GM19452 (cell line): ENCODE data around the gene ZNF273.
"Not testable (repeated sequence)": the region's sequence is repeated elsewhere in the genome, so short reads cannot be mapped to it uniquely, and the experiment has no call there.

Experiments
- ATAC-seq: cut with Tn5 transposase; IDR thresholded peaks from one replicate; pipeline ENCODE4 v1.9.1; 2021; ENCODE audit not compliant: unreplicated experiment

ZNF273 gene

GRCh38 chr7:64888901-64889685 is 14.0 kb upstream of the ZNF273 start:
- ATAC-seq, result no peak

- no peak for ATAC-seq
These were observed 13.3 kb upstream of the ZNF273 start for GRCh38 chr7:64889686-64890162.

- ATAC-seq, result not testable (repeated sequence)
These were observed 12.8 kb upstream of the ZNF273 start for GRCh38 chr7:64890273-64890672.

DNA sequence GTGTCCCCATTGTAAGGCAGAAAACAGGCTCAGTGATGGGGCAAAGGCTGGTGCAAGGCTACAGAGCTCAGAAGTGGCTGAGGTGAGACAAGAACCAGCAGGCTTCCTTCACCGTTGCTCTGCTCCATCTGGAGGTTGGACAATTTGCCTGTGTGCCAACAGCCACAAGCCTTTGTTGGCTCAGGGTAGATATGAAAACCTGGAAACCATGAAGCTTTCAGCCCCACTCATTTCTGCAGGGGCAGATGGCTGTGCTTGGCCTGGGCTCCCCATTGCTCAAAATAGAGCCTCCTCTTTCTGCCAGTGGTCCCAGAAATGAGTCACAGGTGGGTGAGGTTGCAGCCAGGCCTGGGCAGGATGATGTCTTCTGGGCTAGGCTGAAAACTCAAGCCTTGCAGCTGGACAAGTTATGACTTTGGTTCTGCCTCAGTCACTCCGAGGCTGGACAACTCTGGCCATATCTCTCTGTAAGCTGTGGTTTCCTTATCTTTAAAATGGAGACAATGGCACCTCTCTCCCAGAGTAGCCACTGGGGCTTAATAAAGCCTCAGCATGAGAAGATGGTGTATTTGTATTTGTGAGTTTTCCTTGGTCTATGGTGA is 12.2 kb upstream of the ZNF273 start:
- no peak for ATAC-seq

DNA sequence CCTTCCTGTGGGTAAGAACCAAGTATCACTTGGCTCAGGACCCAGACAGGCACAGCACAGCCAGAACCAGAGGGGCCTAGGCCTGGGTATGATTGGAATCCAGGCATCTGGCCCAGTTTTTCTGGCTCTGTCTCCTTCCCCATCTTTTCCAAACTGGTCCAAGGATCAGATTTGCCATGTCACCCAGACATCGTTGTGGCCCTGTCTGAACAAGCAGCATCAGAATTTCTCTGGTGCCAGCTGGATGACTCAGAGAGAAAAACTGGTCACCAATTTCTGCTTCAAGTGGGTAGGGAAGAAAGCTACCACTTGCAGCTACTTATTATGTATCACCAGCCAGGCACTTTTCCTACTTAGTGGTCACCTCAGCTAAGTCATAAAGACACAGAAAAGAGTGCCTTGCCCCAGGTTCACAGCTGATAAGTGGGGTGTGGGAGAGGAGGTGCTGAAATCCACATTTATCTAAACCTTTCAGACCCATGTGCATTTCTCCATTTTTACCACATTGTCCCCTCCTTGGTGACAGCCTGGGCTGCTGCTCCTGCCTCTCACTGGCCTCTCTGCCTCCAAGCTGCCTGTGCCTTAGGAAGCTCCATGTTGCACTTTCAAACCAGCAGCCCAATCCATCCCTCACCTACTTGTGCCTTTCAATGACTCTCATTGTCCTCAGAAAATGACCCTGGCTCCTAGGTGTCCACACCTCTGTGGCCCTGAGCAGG is 11.6 kb upstream of the ZNF273 start:
- not testable (repeated sequence) for ATAC-seq

- no peak for ATAC-seq
These were observed 11.0 kb upstream of the ZNF273 start for GRCh38 chr7:64892116-64892515.

GRCh38 chr7:64892666-64893309 is 10.3 kb upstream of the ZNF273 start:
- ATAC-seq, result no peak

GRCh38 chr7:64893401-64893800 is 9.7 kb upstream of the ZNF273 start:
- no peak for ATAC-seq

- ATAC-seq, result not testable (repeated sequence)
These were observed 640 bp upstream of the ZNF273 start for GRCh38 chr7:64902461-64902805.

GRCh38 chr7:64904008-64904407 is 935 bp downstream of the ZNF273 start:
- ATAC-seq, result no peak

DNA sequence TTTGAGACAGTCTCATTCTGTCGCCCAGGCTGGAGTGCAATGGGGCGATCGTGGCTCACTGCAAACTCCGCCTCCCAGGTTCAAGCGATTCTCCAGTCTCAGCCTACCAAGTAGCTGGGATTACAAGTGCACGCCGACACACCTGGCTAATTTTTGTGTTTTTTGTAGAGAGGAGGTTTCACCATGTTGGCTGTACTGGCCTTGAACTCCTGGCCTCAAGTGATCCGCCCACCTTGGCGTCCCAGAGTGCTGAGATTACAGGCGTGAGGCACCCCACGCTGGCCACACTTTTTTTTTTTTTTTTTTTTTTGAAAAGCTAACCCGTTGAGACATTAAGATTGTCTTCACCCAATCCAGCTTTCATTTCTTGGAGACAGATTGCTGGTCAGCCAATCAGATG is 2.1 kb downstream of the ZNF273 start:
- no peak for ATAC-seq

GRCh38 chr7:64905547-64905946 is 2.5 kb downstream of the ZNF273 start:
- ATAC-seq, result no peak

GRCh38 chr7:64907641-64908326 is 4.7 kb downstream of the ZNF273 start:
- no peak for ATAC-seq

DNA sequence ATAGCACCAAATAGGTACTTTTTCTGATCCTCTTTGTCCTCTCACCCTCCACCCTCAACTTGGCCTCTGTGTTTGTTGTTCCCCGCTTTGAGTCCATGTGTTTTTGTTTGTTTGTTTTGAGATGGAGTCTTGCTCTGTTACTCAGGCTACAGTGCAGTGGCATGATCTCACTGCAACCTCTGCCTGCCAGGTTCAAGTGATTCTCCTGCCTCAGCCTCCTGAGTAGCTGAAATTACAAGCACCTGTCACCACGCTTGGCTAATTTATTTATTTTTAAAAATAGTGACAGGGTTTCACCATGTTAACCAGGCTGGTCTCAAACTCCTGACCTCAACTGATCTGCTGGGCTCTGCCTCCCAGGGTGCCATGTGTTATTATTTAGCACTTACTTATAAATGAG is 5.3 kb downstream of the ZNF273 start:
- no peak for ATAC-seq

GRCh38 chr7:64914557-64914956 is 11.5 kb downstream of the ZNF273 start:
- ATAC-seq, result no peak

GRCh38 chr7:64915301-64915700 is 12.2 kb downstream of the ZNF273 start:
- not testable (repeated sequence) for ATAC-seq

DNA sequence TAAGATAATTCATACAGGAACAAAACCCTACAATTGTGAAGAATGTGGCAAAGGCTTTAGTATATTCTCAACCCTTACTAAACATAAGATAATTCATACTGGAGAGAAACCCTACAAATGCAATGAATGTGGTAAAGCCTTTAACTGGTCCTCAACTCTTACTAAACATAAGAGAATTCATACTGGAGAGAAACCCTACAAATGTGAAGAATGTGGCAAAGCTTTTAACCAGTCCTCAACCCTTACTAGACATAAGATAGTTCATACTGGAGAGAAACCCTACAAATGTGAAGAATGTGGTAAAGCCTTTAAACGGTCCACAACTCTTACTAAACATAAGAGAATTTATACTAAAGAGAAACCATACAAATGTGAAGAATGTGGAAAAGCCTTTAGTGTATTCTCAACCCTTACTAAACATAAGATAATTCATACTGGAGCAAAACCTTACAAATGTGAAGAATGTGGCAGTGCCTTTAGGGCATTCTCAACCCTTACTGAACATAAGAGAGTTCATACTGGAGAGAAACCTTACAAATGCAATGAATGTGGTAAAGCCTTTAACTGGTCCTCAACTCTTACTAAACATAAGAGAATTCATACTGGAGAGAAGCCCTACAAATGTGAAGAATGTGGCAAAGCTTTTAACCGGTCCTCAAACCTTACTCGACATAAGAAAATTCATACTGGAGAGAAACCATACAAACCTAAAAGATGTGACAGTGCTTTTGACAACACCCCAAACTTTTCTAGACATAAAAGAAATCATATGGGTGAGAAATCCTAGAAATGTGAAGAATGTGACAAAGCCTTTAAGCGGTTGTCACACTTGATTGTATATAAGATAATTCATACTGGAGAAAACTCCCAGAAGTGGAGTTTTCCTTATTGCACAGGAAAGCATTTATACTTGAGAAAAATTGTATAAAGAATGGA is 25.4 kb downstream of the ZNF273 start:
- ATAC-seq, result not testable (repeated sequence)

DNA sequence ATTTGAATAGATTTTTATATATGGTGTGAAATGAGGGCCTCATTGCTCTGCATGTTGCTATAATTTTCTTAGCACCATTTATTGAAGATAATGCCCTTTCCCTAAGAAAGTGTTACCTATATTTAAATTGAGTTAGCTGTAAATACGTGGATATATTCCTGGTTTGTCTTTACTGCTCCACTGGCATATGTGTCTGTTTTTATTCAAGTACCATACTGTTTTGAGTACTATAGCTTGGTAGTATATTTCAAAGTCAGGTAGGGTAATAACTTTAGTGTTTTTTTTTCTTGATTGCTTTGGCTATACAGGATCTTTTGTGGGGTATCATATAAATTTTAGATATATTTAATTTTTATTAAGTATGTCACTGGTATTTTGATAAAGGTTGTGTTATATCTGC is 31.4 kb downstream of the ZNF273 start:
- ATAC-seq, result no peak

DNA sequence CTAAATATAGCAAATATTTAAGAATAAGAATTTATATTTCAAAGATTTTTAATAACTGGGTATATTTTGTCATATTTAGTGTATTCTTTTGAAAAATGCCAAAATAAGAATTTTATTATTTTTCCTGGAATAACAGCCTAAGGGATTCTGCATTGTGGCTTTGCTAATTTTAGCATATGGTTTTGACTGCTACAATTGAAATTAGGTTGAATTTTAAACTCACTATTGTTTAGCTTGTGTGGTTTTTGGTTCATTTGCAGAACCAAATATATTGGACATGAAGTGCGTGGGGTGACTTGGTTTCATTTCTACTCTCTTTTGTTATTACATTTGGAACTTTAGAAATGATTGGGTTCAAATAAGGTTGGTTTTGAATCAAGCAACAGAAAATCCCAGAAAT is 35.5 kb downstream of the ZNF273 start:
- ATAC-seq, result no peak

DNA sequence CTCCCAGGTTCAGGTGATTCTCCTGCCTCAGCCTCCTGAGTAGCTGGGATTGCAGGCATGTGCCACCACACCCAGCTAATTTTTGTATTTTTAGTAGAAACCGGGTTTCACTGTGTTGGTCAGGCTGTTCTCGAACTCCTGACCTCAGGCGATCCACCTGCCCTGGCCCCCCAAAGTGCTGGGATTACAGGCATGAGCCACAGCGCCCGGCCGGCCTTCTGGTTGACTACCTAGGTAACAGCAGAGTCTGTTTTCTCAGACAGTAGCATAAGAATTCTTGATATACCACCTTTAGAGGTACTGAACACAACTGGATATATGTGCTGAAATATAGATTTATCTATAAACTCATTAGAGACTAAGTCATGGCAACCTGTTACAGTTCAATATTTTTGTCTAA is 36.9 kb downstream of the ZNF273 start:
- not testable (repeated sequence) for ATAC-seq
